Ishikawa (cell line): ENCODE data around the gene CYP39A1.

Source experiments
- CEBPB ChIP-seq: IDR thresholded peaks from 2 replicates; pipeline ENCODE4 v1.6.1; 2012
- CREB1 ChIP-seq: IDR thresholded peaks from 2 replicates; pipeline ENCODE4 v1.6.1; 2012; ENCODE audit warnings: low read depth
- EP300 ChIP-seq: IDR thresholded peaks from 2 replicates; pipeline ENCODE4 v1.6.1; 2012; ENCODE audit warnings: borderline replicate concordance
- FOXM1 ChIP-seq: IDR thresholded peaks from 2 replicates; pipeline ENCODE4 v1.6.1; 2012; ENCODE audit warnings: low read depth, borderline replicate concordance
- RAD21 ChIP-seq: IDR thresholded peaks from 2 replicates; pipeline ENCODE4 v1.6.1; 2012; ENCODE audit warnings: low read depth
- TAF1 ChIP-seq: IDR thresholded peaks from 2 replicates; pipeline ENCODE4 v1.6.1; 2012; ENCODE audit warnings: low read depth, mild to moderate bottlenecking
- TCF12 ChIP-seq: IDR thresholded peaks from 2 replicates; pipeline ENCODE4 v1.6.1; 2012; ENCODE audit warnings: low read depth
- YY1 ChIP-seq: IDR thresholded peaks from 2 replicates; pipeline ENCODE4 v1.6.1; 2012; ENCODE audit warnings: low read depth
- TF ChIP-seq, protein P1 (sequence below): IDR thresholded peaks from 2 replicates; pipeline ENCODE4 v1.6.1; 2012; ENCODE audit warnings: low read depth, mild to moderate bottlenecking
- TF ChIP-seq, protein P2 (sequence below): IDR thresholded peaks from 2 replicates; pipeline ENCODE4 v1.6.1; 2012
- TF ChIP-seq, protein P3 (sequence below): IDR thresholded peaks from 2 replicates; pipeline ENCODE4 v1.6.1; 2012

DNA sequence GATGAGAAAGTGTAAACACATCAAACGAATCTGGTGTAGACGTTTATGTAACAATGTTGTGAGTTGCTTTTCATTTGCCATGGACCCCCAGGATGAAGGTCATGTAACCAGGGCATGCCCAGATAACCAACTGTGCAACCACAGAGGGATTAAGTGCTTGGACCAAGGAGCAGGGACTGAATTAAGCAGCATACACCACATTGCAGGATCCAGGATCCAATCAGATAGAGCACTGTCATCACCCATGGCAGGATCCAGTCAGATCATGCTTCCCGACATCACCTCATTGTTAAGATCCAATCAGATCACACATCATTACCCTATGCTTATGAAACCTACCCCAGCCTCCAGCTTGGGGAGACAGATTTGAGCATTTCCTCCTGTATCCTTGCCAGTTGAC is 87.1 kb downstream of the CYP39A1 start:
- TF ChIP-seq EP300 (no peak), FOXM1 (no peak), CREB1 (no peak), YY1 (no peak), TCF12 (no peak), TAF1 (no peak), CEBPB (no peak), RAD21 (no peak)
- TF ChIP-seq, protein P1, sequence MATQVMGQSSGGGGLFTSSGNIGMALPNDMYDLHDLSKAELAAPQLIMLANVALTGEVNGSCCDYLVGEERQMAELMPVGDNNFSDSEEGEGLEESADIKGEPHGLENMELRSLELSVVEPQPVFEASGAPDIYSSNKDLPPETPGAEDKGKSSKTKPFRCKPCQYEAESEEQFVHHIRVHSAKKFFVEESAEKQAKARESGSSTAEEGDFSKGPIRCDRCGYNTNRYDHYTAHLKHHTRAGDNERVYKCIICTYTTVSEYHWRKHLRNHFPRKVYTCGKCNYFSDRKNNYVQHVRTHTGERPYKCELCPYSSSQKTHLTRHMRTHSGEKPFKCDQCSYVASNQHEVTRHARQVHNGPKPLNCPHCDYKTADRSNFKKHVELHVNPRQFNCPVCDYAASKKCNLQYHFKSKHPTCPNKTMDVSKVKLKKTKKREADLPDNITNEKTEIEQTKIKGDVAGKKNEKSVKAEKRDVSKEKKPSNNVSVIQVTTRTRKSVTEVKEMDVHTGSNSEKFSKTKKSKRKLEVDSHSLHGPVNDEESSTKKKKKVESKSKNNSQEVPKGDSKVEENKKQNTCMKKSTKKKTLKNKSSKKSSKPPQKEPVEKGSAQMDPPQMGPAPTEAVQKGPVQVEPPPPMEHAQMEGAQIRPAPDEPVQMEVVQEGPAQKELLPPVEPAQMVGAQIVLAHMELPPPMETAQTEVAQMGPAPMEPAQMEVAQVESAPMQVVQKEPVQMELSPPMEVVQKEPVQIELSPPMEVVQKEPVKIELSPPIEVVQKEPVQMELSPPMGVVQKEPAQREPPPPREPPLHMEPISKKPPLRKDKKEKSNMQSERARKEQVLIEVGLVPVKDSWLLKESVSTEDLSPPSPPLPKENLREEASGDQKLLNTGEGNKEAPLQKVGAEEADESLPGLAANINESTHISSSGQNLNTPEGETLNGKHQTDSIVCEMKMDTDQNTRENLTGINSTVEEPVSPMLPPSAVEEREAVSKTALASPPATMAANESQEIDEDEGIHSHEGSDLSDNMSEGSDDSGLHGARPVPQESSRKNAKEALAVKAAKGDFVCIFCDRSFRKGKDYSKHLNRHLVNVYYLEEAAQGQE, result no peak
- TF ChIP-seq, protein P2, sequence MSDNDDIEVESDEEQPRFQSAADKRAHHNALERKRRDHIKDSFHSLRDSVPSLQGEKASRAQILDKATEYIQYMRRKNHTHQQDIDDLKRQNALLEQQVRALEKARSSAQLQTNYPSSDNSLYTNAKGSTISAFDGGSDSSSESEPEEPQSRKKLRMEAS, result no peak
- TF ChIP-seq, protein P3, sequence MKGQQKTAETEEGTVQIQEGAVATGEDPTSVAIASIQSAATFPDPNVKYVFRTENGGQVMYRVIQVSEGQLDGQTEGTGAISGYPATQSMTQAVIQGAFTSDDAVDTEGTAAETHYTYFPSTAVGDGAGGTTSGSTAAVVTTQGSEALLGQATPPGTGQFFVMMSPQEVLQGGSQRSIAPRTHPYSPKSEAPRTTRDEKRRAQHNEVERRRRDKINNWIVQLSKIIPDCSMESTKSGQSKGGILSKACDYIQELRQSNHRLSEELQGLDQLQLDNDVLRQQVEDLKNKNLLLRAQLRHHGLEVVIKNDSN, result no peak
